ENCODE data around the gene GHDC.

Gene GHDC

GRCh38 chr17:42200706-42201457 is 6.6 kb upstream of the GHDC start:
- H3K27ac ChIP-seq: peak overlapping the region; percentile 51
- TF ChIP-seq CTCF (conservative IDR thresholded peaks at IDR 0.05): no peak

GRCh38 chr17:42199416-42200011 is 5.2 kb upstream of the GHDC start:
- H3K27ac ChIP-seq: peak overlapping the region; percentile 51; the same call in 1 of the 2 replicates
- no peak for TF ChIP-seq CTCF (conservative IDR thresholded peaks at IDR 0.05)

GRCh38 chr17:42198897-42199296 is 4.6 kb upstream of the GHDC start:
- H3K27ac ChIP-seq: no peak overlapping the region
- TF ChIP-seq CTCF (conservative IDR thresholded peaks at IDR 0.05): no peak

- H3K27ac ChIP-seq: no peak overlapping the region
- TF ChIP-seq CTCF (conservative IDR thresholded peaks at IDR 0.05): no peak
These were observed 3.4 kb upstream of the GHDC start for GRCh38 chr17:42197564-42198156.

- H3K27ac ChIP-seq: peak overlapping the region; percentile 63; the same call in 1 of the 2 replicates
- TF ChIP-seq CTCF (conservative IDR thresholded peaks at IDR 0.05): no peak
These were observed 902 bp downstream of the GHDC start for GRCh38 chr17:42193216-42193968.

- no peak for TF ChIP-seq CTCF (conservative IDR thresholded peaks at IDR 0.05)
- H3K27ac ChIP-seq: no peak overlapping the region
These were observed 1.8 kb downstream of the GHDC start for GRCh38 chr17:42192189-42193126.

All from VCaP (cell line).